HepG2 (cell line): ENCODE measurements around the gene AGBL3. TPM values are rescaled to one million over a fixed set of nuclear protein-coding genes. Genes with fewer than 3 reads are reported as not detected.
A peak's percentile ranks its signal among the peaks of the same experiment; 100 is the strongest.

Source experiments
- ARID2 ChIP-seq: sonication (generic); formaldehyde crosslinking; IDR thresholded peaks from 2 replicates; pipeline ENCODE4 v1.8.1; 2022; ENCODE audit warnings: mild to moderate bottlenecking, missing genetic modification reagents, borderline replicate concordance
- BORCS8-MEF2B ChIP-seq: sonication (generic); formaldehyde crosslinking; IDR thresholded peaks from 2 replicates; pipeline ENCODE4 v1.8.0; 2022; ENCODE audit warnings: mild to moderate bottlenecking, missing genetic modification reagents
- FOSL1 ChIP-seq: sonication (generic); formaldehyde crosslinking; IDR thresholded peaks from 2 replicates; pipeline ENCODE4 v1.9.0; 2021; ENCODE audit warnings: missing genetic modification reagents, borderline replicate concordance
- FOSL2 ChIP-seq: sonication (generic); formaldehyde crosslinking; IDR thresholded peaks from 2 replicates; pipeline ENCODE4 v1.4.0; 2020; ENCODE audit warnings: missing genetic modification reagents
- FOXJ3 ChIP-seq: sonication (generic); formaldehyde crosslinking; IDR thresholded peaks from 2 replicates; pipeline ENCODE4 v1.4.0; 2020; ENCODE audit warnings: missing genetic modification reagents, mild to moderate bottlenecking, borderline replicate concordance
- KLF13 ChIP-seq: sonication (generic); formaldehyde crosslinking; IDR thresholded peaks from 2 replicates; pipeline ENCODE4 v1.4.0; 2020; ENCODE audit warnings: mild to moderate bottlenecking, missing genetic modification reagents
- REXO4 ChIP-seq: sonication (generic); formaldehyde crosslinking; IDR thresholded peaks from 2 replicates; pipeline ENCODE4 v1.8.0; 2022; ENCODE audit warnings: missing genetic modification reagents, mild to moderate bottlenecking, borderline replicate concordance
- SYNCRIP ChIP-seq: fragments of 200-400 bp; formaldehyde crosslinking; IDR thresholded peaks from 2 replicates; pipeline ENCODE4 v1.6.1; 2018; ENCODE audit warnings: mild to moderate bottlenecking, low read depth, low read length; ENCODE audit not compliant: insufficient read depth
- ZBTB7B ChIP-seq: sonication (generic); formaldehyde crosslinking; IDR thresholded peaks from 2 replicates; pipeline ENCODE4 v1.4.0; 2020; ENCODE audit warnings: missing genetic modification reagents
- ZMYM4 ChIP-seq: sonication (generic); formaldehyde crosslinking; IDR thresholded peaks from 2 replicates; pipeline ENCODE4 v1.8.1; 2023; ENCODE audit warnings: mild to moderate bottlenecking, missing genetic modification reagents
- ZNF432 ChIP-seq: sonication (generic); formaldehyde crosslinking; IDR thresholded peaks from 2 replicates; pipeline ENCODE4 v1.5.0; 2020; ENCODE audit warnings: missing genetic modification reagents, mild to moderate bottlenecking, borderline replicate concordance
- ZNF549 ChIP-seq: sonication (generic); formaldehyde crosslinking; IDR thresholded peaks from 2 replicates; pipeline ENCODE4 v1.5.0; 2020; ENCODE audit warnings: missing genetic modification reagents
- ZNF672 ChIP-seq: sonication (generic); formaldehyde crosslinking; IDR thresholded peaks from 2 replicates; pipeline ENCODE4 v1.8.1; 2022; ENCODE audit warnings: missing genetic modification reagents
- ZNF674 ChIP-seq: sonication (generic); formaldehyde crosslinking; IDR thresholded peaks from 2 replicates; pipeline ENCODE4 v1.5.0; 2020; ENCODE audit warnings: low read depth, mild to moderate bottlenecking, missing genetic modification reagents
- ZSCAN9 ChIP-seq: IDR thresholded peaks from 2 replicates; pipeline ENCODE4 v1.6.1; 2016; ENCODE audit warnings: borderline replicate concordance
- polyA plus RNA-seq, 8 experiments: library from polyadenylated mRNA; depleted of rRNA in 3 of 8; stranded (reverse) in 7 of 8; unstranded in 1 of 8; fragments of >200 nt; fragmentation: Illumina TruSeq in 4 of 8; extraction: Trizol in 4 of 8; gene quantifications; 2 replicates each; pipeline versions ENCODE4 v1.2.1 to v1.2.3, GENCODE V29; 2011 to 2016; ENCODE audit warnings: low read depth in 4 of 8, missing spikeins in 1 of 8, mixed read lengths in 1 of 8; ENCODE audit not compliant: insufficient read depth in 1 of 8
- total RNA-seq, 5 experiments: library from RNA; depleted of rRNA; stranded (reverse); fragments of >200 nt; fragmentation: Illumina TruSeq; extraction: Trizol; gene quantifications; 2 replicates each; pipeline ENCODE4 v1.2.3, GENCODE V29; 2016; ENCODE audit warnings: low read depth in 1 of 5
- TF ChIP-seq, protein P1 (sequence below): sonication (generic); formaldehyde crosslinking; IDR thresholded peaks from 2 replicates; pipeline ENCODE4 v1.4.0; 2020; ENCODE audit warnings: missing genetic modification reagents, low read depth, mild to moderate bottlenecking, borderline replicate concordance
- TF ChIP-seq, protein P2 (sequence below): IDR thresholded peaks from 2 replicates; pipeline ENCODE4 v1.6.1; 2018; ENCODE audit warnings: missing genetic modification reagents
- TF ChIP-seq, protein P3 (sequence below): sonication (generic); formaldehyde crosslinking; IDR thresholded peaks from 2 replicates; pipeline ENCODE4 v1.9.0; 2022; ENCODE audit warnings: low read depth, missing genetic modification reagents
- TF ChIP-seq, protein P4 (sequence below): sonication (generic); formaldehyde crosslinking; IDR thresholded peaks from 2 replicates; pipeline ENCODE4 v1.8.1; 2022; ENCODE audit warnings: low read depth, mild to moderate bottlenecking, missing genetic modification reagents
- TF ChIP-seq, protein P5 (sequence below): sonication (generic); formaldehyde crosslinking; IDR thresholded peaks from 2 replicates; pipeline ENCODE4 v1.5.1; 2020; ENCODE audit warnings: missing genetic modification reagents, mild to moderate bottlenecking, borderline replicate concordance

AGBL3 gene
- total and polyA plus RNA-seq, 2 of the 13 experiments (the other 11 are each of a cell fraction or from before 2014, with no cell fraction given) = 2.2 to 7.2 TPM

DNA sequence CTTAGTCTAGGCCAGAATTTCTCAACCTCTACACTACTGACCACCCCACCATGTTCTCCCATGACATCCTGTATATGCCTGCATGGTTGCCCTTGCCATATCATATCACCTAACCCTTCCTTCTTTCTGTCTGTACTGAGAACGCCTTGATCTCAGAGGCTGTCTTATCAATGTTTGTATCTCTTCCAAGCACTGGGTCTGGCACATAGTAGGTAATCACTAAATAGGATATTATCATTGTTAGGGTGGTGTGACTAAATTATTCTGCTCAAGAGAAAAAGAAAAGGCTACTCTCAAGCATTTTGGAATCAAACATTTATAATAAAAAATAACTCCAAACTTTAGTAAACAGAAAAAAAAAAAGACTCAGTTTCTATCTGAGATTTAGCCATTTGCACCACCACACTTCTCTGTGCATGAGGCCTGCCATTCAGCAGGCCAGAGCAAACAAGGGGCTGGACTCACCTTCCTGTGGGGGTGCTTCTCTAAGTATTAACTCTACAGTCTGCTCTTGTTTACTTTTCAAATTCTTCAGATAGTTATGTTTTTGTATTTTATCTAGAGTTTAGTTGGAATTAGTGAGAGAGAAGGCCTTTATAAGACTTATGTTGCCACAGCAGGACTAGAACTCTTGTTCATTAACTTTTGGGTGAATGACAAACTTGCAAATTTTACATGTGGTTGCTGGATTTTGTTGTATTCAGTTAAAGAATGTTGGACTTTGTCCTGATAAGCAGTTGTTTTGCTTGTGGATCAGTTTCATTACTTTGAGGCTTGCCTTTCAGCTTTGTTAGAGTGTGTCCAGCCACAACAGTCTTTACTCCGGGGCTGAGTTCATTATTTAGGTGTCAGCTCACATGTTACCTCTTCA lies 5.4 kb downstream of the AGBL3 start (continued):
- TF ChIP-seq REXO4 (CRISPR knock-in tag) (no peak), ZSCAN9 (no peak), FOXJ3 (CRISPR knock-in tag) (peak; percentile 85; the same call in 1 of the 2 replicates), BORCS8-MEF2B (CRISPR knock-in tag) (no peak), ZNF674 (CRISPR knock-in tag) (no peak), ARID2 (no peak), ZNF672 (CRISPR knock-in tag) (no peak), ZBTB7B (CRISPR knock-in tag) (no peak; the same call in 1 of the 2 replicates), SYNCRIP (no peak), ZMYM4 (CRISPR knock-in tag) (peak; percentile 64), KLF13 (no peak), FOSL2 (no peak), ZNF432 (no peak), FOSL1 (CRISPR knock-in tag) (no peak), ZNF549 (CRISPR knock-in tag) (no peak)
- TF ChIP-seq, protein P1, sequence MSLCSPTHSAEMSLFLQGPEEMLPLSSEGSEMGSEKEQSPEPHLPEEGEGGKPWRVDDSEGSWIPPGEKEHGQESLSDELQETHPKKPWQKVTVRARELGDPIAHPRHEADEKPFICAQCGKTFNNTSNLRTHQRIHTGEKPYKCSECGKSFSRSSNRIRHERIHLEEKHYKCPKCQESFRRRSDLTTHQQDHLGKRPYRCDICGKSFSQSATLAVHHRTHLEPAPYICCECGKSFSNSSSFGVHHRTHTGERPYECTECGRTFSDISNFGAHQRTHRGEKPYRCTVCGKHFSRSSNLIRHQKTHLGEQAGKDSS (CRISPR knock-in tag) = no peak
- TF ChIP-seq, protein P2, sequence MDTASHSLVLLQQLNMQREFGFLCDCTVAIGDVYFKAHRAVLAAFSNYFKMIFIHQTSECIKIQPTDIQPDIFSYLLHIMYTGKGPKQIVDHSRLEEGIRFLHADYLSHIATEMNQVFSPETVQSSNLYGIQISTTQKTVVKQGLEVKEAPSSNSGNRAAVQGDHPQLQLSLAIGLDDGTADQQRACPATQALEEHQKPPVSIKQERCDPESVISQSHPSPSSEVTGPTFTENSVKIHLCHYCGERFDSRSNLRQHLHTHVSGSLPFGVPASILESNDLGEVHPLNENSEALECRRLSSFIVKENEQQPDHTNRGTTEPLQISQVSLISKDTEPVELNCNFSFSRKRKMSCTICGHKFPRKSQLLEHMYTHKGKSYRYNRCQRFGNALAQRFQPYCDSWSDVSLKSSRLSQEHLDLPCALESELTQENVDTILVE = peak; percentile 75; the same call in 1 of the 2 replicates
- TF ChIP-seq, protein P3, sequence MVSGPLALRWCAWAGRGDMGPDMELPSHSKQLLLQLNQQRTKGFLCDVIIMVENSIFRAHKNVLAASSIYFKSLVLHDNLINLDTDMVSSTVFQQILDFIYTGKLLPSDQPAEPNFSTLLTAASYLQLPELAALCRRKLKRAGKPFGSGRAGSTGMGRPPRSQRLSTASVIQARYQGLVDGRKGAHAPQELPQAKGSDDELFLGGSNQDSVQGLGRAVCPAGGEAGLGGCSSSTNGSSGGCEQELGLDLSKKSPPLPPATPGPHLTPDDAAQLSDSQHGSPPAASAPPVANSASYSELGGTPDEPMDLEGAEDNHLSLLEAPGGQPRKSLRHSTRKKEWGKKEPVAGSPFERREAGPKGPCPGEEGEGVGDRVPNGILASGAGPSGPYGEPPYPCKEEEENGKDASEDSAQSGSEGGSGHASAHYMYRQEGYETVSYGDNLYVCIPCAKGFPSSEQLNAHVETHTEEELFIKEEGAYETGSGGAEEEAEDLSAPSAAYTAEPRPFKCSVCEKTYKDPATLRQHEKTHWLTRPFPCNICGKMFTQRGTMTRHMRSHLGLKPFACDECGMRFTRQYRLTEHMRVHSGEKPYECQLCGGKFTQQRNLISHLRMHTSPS = no peak
- TF ChIP-seq, protein P4, sequence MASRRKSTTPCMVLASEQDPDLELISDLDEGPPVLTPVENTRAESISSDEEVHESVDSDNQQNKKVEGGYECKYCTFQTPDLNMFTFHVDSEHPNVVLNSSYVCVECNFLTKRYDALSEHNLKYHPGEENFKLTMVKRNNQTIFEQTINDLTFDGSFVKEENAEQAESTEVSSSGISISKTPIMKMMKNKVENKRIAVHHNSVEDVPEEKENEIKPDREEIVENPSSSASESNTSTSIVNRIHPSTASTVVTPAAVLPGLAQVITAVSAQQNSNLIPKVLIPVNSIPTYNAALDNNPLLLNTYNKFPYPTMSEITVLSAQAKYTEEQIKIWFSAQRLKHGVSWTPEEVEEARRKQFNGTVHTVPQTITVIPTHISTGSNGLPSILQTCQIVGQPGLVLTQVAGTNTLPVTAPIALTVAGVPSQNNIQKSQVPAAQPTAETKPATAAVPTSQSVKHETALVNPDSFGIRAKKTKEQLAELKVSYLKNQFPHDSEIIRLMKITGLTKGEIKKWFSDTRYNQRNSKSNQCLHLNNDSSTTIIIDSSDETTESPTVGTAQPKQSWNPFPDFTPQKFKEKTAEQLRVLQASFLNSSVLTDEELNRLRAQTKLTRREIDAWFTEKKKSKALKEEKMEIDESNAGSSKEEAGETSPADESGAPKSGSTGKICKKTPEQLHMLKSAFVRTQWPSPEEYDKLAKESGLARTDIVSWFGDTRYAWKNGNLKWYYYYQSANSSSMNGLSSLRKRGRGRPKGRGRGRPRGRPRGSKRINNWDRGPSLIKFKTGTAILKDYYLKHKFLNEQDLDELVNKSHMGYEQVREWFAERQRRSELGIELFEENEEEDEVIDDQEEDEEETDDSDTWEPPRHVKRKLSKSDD (CRISPR knock-in tag) = no peak
- TF ChIP-seq, protein P5, sequence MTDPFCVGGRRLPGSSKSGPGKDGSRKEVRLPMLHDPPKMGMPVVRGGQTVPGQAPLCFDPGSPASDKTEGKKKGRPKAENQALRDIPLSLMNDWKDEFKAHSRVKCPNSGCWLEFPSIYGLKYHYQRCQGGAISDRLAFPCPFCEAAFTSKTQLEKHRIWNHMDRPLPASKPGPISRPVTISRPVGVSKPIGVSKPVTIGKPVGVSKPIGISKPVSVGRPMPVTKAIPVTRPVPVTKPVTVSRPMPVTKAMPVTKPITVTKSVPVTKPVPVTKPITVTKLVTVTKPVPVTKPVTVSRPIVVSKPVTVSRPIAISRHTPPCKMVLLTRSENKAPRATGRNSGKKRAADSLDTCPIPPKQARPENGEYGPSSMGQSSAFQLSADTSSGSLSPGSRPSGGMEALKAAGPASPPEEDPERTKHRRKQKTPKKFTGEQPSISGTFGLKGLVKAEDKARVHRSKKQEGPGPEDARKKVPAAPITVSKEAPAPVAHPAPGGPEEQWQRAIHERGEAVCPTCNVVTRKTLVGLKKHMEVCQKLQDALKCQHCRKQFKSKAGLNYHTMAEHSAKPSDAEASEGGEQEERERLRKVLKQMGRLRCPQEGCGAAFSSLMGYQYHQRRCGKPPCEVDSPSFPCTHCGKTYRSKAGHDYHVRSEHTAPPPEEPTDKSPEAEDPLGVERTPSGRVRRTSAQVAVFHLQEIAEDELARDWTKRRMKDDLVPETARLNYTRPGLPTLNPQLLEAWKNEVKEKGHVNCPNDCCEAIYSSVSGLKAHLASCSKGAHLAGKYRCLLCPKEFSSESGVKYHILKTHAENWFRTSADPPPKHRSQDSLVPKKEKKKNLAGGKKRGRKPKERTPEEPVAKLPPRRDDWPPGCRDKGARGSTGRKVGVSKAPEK = no peak
